Right lobe of liver (tissue), 4 donors: ENCODE measurements around the gene ABCA12.

Experiments used
- POLR2A ChIP-seq: fragments of 450-650 bp; IDR thresholded peaks from one replicate; pipeline ENCODE4 v1.6.1; 2017; ENCODE audit warnings: antibody characterized with exemption, mild to moderate bottlenecking
- TF ChIP-seq, protein P1 (sequence below), 4 donors: fragments of 200-600 bp in 3 of 4; fragments of 450-650 bp in 1 of 4; IDR thresholded peaks; one replicate each; pipeline versions ENCODE4 v1.5.1 to v1.8.0; 2016 to 2022; ENCODE audit warnings: antibody characterized with exemption in 4 of 4, mild to moderate bottlenecking in 2 of 4
- donor health status: DM: no; HTN: no; CAD: no.
- donor health status: DM: no; HTN: no; CAD: no.
- donor health status: DM: no; HTN: yes; CAD: no.

DNA sequence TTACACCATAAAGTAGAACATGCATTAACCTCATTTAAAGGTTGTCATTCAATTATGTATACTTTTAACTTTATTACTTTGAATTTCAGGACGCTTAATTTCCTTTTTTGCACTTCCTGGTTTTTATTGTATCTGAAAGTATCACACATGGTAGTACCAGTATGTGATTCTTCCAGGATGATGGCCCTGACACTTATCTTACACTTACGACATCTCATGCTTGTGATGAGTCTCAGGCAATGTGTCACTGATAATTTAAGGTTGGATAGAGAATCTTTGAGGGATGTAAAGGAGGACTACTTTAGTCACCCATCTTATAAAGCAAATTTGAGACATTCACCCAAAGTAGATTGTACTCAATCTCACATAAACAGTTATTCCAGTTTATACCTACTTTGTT, 74.9 kb downstream of the ABCA12 start:
- TF ChIP-seq, protein P1, sequence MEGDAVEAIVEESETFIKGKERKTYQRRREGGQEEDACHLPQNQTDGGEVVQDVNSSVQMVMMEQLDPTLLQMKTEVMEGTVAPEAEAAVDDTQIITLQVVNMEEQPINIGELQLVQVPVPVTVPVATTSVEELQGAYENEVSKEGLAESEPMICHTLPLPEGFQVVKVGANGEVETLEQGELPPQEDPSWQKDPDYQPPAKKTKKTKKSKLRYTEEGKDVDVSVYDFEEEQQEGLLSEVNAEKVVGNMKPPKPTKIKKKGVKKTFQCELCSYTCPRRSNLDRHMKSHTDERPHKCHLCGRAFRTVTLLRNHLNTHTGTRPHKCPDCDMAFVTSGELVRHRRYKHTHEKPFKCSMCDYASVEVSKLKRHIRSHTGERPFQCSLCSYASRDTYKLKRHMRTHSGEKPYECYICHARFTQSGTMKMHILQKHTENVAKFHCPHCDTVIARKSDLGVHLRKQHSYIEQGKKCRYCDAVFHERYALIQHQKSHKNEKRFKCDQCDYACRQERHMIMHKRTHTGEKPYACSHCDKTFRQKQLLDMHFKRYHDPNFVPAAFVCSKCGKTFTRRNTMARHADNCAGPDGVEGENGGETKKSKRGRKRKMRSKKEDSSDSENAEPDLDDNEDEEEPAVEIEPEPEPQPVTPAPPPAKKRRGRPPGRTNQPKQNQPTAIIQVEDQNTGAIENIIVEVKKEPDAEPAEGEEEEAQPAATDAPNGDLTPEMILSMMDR (IDR thresholded peaks at IDR 0.05): no peak
- TF ChIP-seq POLR2A: no peak
